ENCODE results near the gene ADH6. TPM values are rescaled to one million over a fixed set of nuclear protein-coding genes. Genes with fewer than 3 reads are reported as not detected.

The ADH6 gene
- total RNA-seq, 1 experiment from 2014 or later, result not detected

DNA sequence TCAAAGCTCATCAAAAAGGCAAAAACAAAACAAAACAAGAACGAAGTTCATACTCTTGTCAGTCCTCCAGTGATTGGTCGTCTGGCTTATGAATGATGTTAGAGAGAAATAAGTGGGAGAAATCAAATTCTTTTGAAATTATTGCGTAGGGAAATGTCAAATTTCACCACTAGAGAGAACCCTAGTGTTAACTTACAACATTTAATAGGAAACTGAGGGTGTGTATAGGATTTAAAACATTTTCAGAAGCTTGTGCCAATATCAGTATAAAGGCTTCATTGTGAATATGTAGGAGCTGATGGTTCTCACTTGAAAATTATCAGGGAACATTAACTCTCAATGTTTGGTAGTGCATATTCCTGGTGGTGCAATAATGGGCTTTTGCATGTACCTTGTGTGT, 17.4 kb downstream of the ADH6 start:
- H3K9ac ChIP-seq (ENCODE audit: extremely low read depth, insufficient read length, low read length), result no peak overlapping the region
- no peaks in the 10 kb centered on the region for H3K27me3 ChIP-seq (ENCODE audit: insufficient read depth, low read length)
- H3K23ac ChIP-seq (ENCODE audit: insufficient read length, low read depth, low read length), result no peak overlapping the region
- no peak overlapping the region for H3K27ac ChIP-seq (ENCODE audit: insufficient read length, low read depth, low read length)
- WGBS (ENCODE audit: extremely low coverage, insufficient read length, low lambda C conversion rate), result no CpG with 5 or more reads among the region's 3 CpGs
- H2BK5ac ChIP-seq (ENCODE audit: insufficient read length, low read length), result no peak overlapping the region
- H3K9me3 ChIP-seq (ENCODE audit: control insufficient read depth, low read depth, low read length), result no peaks in the 10 kb centered on the region
- TF ChIP-seq, protein P1, sequence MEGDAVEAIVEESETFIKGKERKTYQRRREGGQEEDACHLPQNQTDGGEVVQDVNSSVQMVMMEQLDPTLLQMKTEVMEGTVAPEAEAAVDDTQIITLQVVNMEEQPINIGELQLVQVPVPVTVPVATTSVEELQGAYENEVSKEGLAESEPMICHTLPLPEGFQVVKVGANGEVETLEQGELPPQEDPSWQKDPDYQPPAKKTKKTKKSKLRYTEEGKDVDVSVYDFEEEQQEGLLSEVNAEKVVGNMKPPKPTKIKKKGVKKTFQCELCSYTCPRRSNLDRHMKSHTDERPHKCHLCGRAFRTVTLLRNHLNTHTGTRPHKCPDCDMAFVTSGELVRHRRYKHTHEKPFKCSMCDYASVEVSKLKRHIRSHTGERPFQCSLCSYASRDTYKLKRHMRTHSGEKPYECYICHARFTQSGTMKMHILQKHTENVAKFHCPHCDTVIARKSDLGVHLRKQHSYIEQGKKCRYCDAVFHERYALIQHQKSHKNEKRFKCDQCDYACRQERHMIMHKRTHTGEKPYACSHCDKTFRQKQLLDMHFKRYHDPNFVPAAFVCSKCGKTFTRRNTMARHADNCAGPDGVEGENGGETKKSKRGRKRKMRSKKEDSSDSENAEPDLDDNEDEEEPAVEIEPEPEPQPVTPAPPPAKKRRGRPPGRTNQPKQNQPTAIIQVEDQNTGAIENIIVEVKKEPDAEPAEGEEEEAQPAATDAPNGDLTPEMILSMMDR (conservative IDR thresholded peaks at IDR 0.05), result no peak
- no peak overlapping the region for H4K8ac ChIP-seq (replicated peaks; ENCODE audit: insufficient read length, low read depth, low read length)
- no peaks in the 10 kb centered on the region for H3K23me2 ChIP-seq (ENCODE audit: insufficient read length, low read depth, low read length, poor library complexity, severe bottlenecking)
- H4K91ac ChIP-seq (ENCODE audit: insufficient read length, low read depth, low read length), result no peak overlapping the region
- no peaks in the 10 kb centered on the region for H3K27me3 Mint-ChIP-seq (ENCODE audit: low read depth)
- DNase-seq, result no peak
- H3K79me2 ChIP-seq (ENCODE audit: insufficient read depth, low read length), result no peaks in the 10 kb centered on the region
- H2BK20ac ChIP-seq (ENCODE audit: low read depth, low read length, poor library complexity, severe bottlenecking), result no peak overlapping the region
- no peak overlapping the region for H2BK12ac ChIP-seq (ENCODE audit: insufficient read length, low read depth, low read length)
- H3K4me3 Mint-ChIP-seq, result no peak overlapping the region
- no peak overlapping the region for H2BK15ac ChIP-seq (ENCODE audit: low read depth, low read length)
- no peak overlapping the region for H3K4me2 ChIP-seq (ENCODE audit: insufficient read depth, insufficient read length, low read length)
- H3K56ac ChIP-seq (ENCODE audit: insufficient read length, low read depth, low read length), result no peak overlapping the region
- H3K79me1 ChIP-seq (ENCODE audit: insufficient read depth, low read depth, low read length, poor library complexity, severe bottlenecking), result no peaks in the 10 kb centered on the region
- H3K27ac Mint-ChIP-seq, result no peak overlapping the region
- H3K4ac ChIP-seq (ENCODE audit: low read depth, low read length), result no peak overlapping the region
- H2BK120ac ChIP-seq (ENCODE audit: low read depth, low read length, poor library complexity, severe bottlenecking), result no peak overlapping the region
- H3K4me1 ChIP-seq (ENCODE audit: insufficient read depth, low read length), result peaks cover 8% of the 10 kb centered on the region; the same call in 1 of the 2 replicates
- H3K36me3 Mint-ChIP-seq (ENCODE audit: insufficient read depth in 1 of 3, low read depth in 3 of 3), result peaks cover 0 to 4% (median 0%) of the 10 kb centered on the region in 3 experiments; a peak in 2 of 7 replicates
- H4K5ac ChIP-seq (ENCODE audit: insufficient read length, low read depth, low read length), result no peak overlapping the region
- H3K4me1 Mint-ChIP-seq, result peaks cover 9 to 11% of the 10 kb centered on the region in 2 experiments
- H3K18ac ChIP-seq (ENCODE audit: insufficient read length, low read depth, low read length), result no peak overlapping the region
- H2AFZ ChIP-seq (ENCODE audit: low read length), result no peak overlapping the region
- H3T11ph ChIP-seq (ENCODE audit: low read length), result no peak overlapping the region
- H3K14ac ChIP-seq (ENCODE audit: insufficient read depth, low read length), result no peak overlapping the region
- no peaks in the 10 kb centered on the region for H4K20me1 ChIP-seq (ENCODE audit: control insufficient read depth, insufficient read depth, insufficient read length)
- peaks cover 2 to 12% of the 10 kb centered on the region in 2 experiments; a peak in 4 of 5 replicates for H3K9me3 Mint-ChIP-seq
- H2AK5ac ChIP-seq (ENCODE audit: insufficient read length, low read length), result no peak overlapping the region

Measured in H9 (cell line).